GM18511 (cell line): ENCODE measurements around the gene TOM1L1.

Source experiments
- ATAC-seq: cut with Tn5 transposase; IDR thresholded peaks from one replicate; pipeline ENCODE4 v1.9.1; 2021; ENCODE audit warnings: mild to moderate bottlenecking, moderate library complexity; ENCODE audit not compliant: unreplicated experiment

The TOM1L1 gene

GRCh38 chr17:54985476-54985875 is 84.8 kb downstream of the TOM1L1 start:
- no peak for ATAC-seq

GRCh38 chr17:54990118-54990517 is 89.5 kb downstream of the TOM1L1 start:
- ATAC-seq: no peak

- ATAC-seq: no peak
Observed at GRCh38 chr17:54991567-54991966, 90.9 kb downstream of the TOM1L1 start.

- no peak for ATAC-seq
Observed at GRCh38 chr17:54992797-54993639, 92.4 kb downstream of the TOM1L1 start.

GRCh38 chr17:54996441-54996840 is 95.8 kb downstream of the TOM1L1 start:
- no peak for ATAC-seq

GRCh38 chr17:55002458-55002857 is 101.8 kb downstream of the TOM1L1 start:
- ATAC-seq: no peak

GRCh38 chr17:55004484-55004883 is 103.8 kb downstream of the TOM1L1 start:
- no peak for ATAC-seq

- ATAC-seq: peak; percentile 71
Observed at GRCh38 chr17:55005520-55005919, 104.9 kb downstream of the TOM1L1 start.
